Endothelial cell of coronary artery (primary cell): ENCODE results near the gene NUDT10. TPM values are rescaled to one million over a fixed set of nuclear protein-coding genes. Genes with fewer than 3 reads are reported as not detected.

ENCODE experiments used
- total RNA-seq: library from RNA; depleted of rRNA; stranded (reverse); fragments of >200 nt; gene quantifications from 2 replicates; pipeline ENCODE4 v1.2.3, GENCODE V29; 2014

The NUDT10 gene
- total RNA-seq: 0.94 and 0.99 TPM in 2 replicates

GRCh38 chrX:51332188-51332942 lies at the start of gene NUDT10:
NUDT10 (plus strand) TSS chrX:51332822; CDS start chrX:51332966, 144 bp downstream.

Other genes with a start within 250 kb of the NUDT10 start
- gene NUDT11, start 163.8 kb downstream of the NUDT10 start, total RNA-seq: 8.9 TPM in 2 replicates